IPS-15b (cell line): ENCODE measurements around the gene IP6K3.

Experiments used
- H3K27me3 ChIP-seq: one replicate; pipeline ENCODE4 v1.6.1; 2013; ENCODE audit warnings: low read length; ENCODE audit not compliant: control insufficient read depth, insufficient read depth
- H3K36me3 ChIP-seq: one replicate; pipeline ENCODE4 v1.6.1; 2013; ENCODE audit warnings: low read length; ENCODE audit not compliant: control insufficient read depth, insufficient read depth
- H3K4me1 ChIP-seq: one replicate; pipeline ENCODE4 v1.6.1; 2013; ENCODE audit warnings: mild to moderate bottlenecking, low read length; ENCODE audit not compliant: control insufficient read depth, insufficient read depth
- H3K4me3 ChIP-seq: one replicate; pipeline ENCODE4 v1.5.1; 2013; ENCODE audit warnings: low read depth, low read length
- H3K9ac ChIP-seq: one replicate; pipeline ENCODE4 v1.6.1; 2013; ENCODE audit warnings: low read depth, mild to moderate bottlenecking, low read length
- H3K9me3 ChIP-seq: one replicate; pipeline ENCODE4 v1.6.1; 2013; ENCODE audit warnings: mild to moderate bottlenecking, low read length; ENCODE audit not compliant: control insufficient read depth, insufficient read depth

Gene IP6K3

GRCh38 chr6:33694401-33694931 is 52.2 kb downstream of the IP6K3 start:
- H3K4me1 ChIP-seq: no peaks in the 10 kb centered on the region
- H3K36me3 ChIP-seq: peaks cover 91% of the 10 kb centered on the region
- H3K9me3 ChIP-seq: no peaks in the 10 kb centered on the region
- H3K9ac ChIP-seq: no peak overlapping the region
- no peak overlapping the region for H3K4me3 ChIP-seq
- H3K27me3 ChIP-seq: no peaks in the 10 kb centered on the region

- H3K36me3 ChIP-seq: peaks cover 89% of the 10 kb centered on the region
Measured at GRCh38 chr6:33693186-33694105, 53.3 kb downstream of the IP6K3 start.

GRCh38 chr6:33692760-33693158 is 53.9 kb downstream of the IP6K3 start:
- Histone ChIP-seq H3K4me3 (no peak overlapping the region), H3K36me3 (peaks cover 90% of the 10 kb centered on the region), H3K4me1 (no peaks in the 10 kb centered on the region)

More at GRCh38 chr6:33693186-33694105, 53.3 kb downstream of the IP6K3 start:
- no peak overlapping the region for H3K4me3 ChIP-seq
- H3K27me3 ChIP-seq: no peaks in the 10 kb centered on the region
- no peaks in the 10 kb centered on the region for H3K4me1 ChIP-seq
- H3K9me3 ChIP-seq: no peaks in the 10 kb centered on the region
- no peak overlapping the region for H3K9ac ChIP-seq

GRCh38 chr6:33692078-33692759 is 54.5 kb downstream of the IP6K3 start:
- peaks cover 90% of the 10 kb centered on the region for H3K36me3 ChIP-seq
- H3K9me3 ChIP-seq: no peaks in the 10 kb centered on the region
- no peaks in the 10 kb centered on the region for H3K4me1 ChIP-seq
- no peaks in the 10 kb centered on the region for H3K27me3 ChIP-seq
- H3K9ac ChIP-seq: no peak overlapping the region
- H3K4me3 ChIP-seq: no peak overlapping the region

More at GRCh38 chr6:33692760-33693158, 53.9 kb downstream of the IP6K3 start:
- Histone ChIP-seq H3K9ac (no peak overlapping the region), H3K27me3 (no peaks in the 10 kb centered on the region), H3K9me3 (no peaks in the 10 kb centered on the region)

GRCh38 chr6:33691456-33692077 is 55.1 kb downstream of the IP6K3 start:
- Histone ChIP-seq H3K9ac (no peak overlapping the region), H3K4me1 (no peaks in the 10 kb centered on the region)

GRCh38 chr6:33690766-33691165 is 55.9 kb downstream of the IP6K3 start:
- Histone ChIP-seq H3K27me3 (no peaks in the 10 kb centered on the region), H3K36me3 (peaks cover 90% of the 10 kb centered on the region), H3K4me1 (no peaks in the 10 kb centered on the region), H3K9me3 (no peaks in the 10 kb centered on the region), H3K9ac (no peak overlapping the region), H3K4me3 (no peak overlapping the region)

More at GRCh38 chr6:33691456-33692077, 55.1 kb downstream of the IP6K3 start:
- Histone ChIP-seq H3K9me3 (no peaks in the 10 kb centered on the region), H3K4me3 (no peak overlapping the region), H3K36me3 (peaks cover 90% of the 10 kb centered on the region), H3K27me3 (no peaks in the 10 kb centered on the region)

GRCh38 chr6:33689879-33690278 is 56.8 kb downstream of the IP6K3 start:
- Histone ChIP-seq H3K4me3 (no peak overlapping the region), H3K4me1 (no peaks in the 10 kb centered on the region), H3K9ac (no peak overlapping the region), H3K36me3 (peaks cover 91% of the 10 kb centered on the region), H3K9me3 (no peaks in the 10 kb centered on the region), H3K27me3 (no peaks in the 10 kb centered on the region)

- H3K9ac ChIP-seq: no peak overlapping the region
- no peaks in the 10 kb centered on the region for H3K9me3 ChIP-seq
- H3K4me1 ChIP-seq: no peaks in the 10 kb centered on the region
- no peaks in the 10 kb centered on the region for H3K27me3 ChIP-seq
- peaks cover 93% of the 10 kb centered on the region for H3K36me3 ChIP-seq
- no peak overlapping the region for H3K4me3 ChIP-seq
Measured at GRCh38 chr6:33689148-33689494, 57.6 kb downstream of the IP6K3 start.

GRCh38 chr6:33688451-33689147 is 58.1 kb downstream of the IP6K3 start:
- Histone ChIP-seq H3K27me3 (no peaks in the 10 kb centered on the region), H3K4me3 (no peak overlapping the region), H3K9me3 (no peaks in the 10 kb centered on the region), H3K9ac (no peak overlapping the region), H3K4me1 (no peaks in the 10 kb centered on the region), H3K36me3 (peaks cover 94% of the 10 kb centered on the region)

GRCh38 chr6:33688006-33688405 is 58.7 kb downstream of the IP6K3 start:
- Histone ChIP-seq H3K36me3 (peaks cover 94% of the 10 kb centered on the region), H3K4me1 (no peaks in the 10 kb centered on the region)

More at GRCh38 chr6:33688006-33688405, 58.7 kb downstream of the IP6K3 start:
- Histone ChIP-seq H3K9ac (no peak overlapping the region), H3K9me3 (no peaks in the 10 kb centered on the region), H3K4me3 (no peak overlapping the region), H3K27me3 (no peaks in the 10 kb centered on the region)
